ENCODE results near the gene SHBG.
"Not testable (repeated sequence)": the region's sequence is repeated elsewhere in the genome, so short reads cannot be mapped to it uniquely, and the experiment has no call there.

Gene SHBG

DNA sequence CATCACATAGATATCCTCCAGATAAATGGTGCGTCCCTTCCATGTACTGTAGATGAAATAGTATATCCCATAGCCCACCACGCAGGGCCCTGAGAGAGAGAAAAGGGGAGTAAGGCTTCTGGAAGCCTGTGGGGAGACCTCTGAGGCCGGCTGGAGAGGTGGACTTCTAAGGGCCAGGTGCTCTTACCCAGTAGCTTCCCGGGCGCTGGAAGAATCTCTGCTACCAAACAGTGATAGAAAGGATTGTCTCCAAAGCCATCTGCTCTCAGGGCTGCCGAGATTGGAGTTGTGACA, 3.0 kb upstream of the SHBG start:
- H3K27me3 Mint-ChIP-seq: no peaks in the 10 kb centered on the region
- no peak for ATAC-seq
- peak overlapping the region; percentile 82 for H3K27ac Mint-ChIP-seq
- no peaks in the 10 kb centered on the region for H3K9me3 Mint-ChIP-seq
- H3K4me3 Mint-ChIP-seq: peak overlapping the region; percentile 87
- no peaks in the 10 kb centered on the region for H3K36me3 Mint-ChIP-seq
- peaks cover 11% of the 10 kb centered on the region for H3K4me1 Mint-ChIP-seq

GRCh38 chr17:7627250-7628121, 2.4 kb upstream of the SHBG start, which contains the start of gene SAT2:
SAT2 (minus strand) TSS chr17:7627821; CDS start chr17:7627635, 186 bp downstream.
- Mint-ChIP-seq H3K9me3 (no peaks in the 10 kb centered on the region), H3K4me3 (peak within 1 kb of the TSS; percentile 87), H3K36me3 (no peaks in the 10 kb centered on the region), H3K27me3 (no peaks in the 10 kb centered on the region), H3K27ac (peak within 1 kb of the TSS; percentile 82), H3K4me1 (peaks cover 11% of the 10 kb centered on the region)
- peak; percentile 98 for ATAC-seq

DNA sequence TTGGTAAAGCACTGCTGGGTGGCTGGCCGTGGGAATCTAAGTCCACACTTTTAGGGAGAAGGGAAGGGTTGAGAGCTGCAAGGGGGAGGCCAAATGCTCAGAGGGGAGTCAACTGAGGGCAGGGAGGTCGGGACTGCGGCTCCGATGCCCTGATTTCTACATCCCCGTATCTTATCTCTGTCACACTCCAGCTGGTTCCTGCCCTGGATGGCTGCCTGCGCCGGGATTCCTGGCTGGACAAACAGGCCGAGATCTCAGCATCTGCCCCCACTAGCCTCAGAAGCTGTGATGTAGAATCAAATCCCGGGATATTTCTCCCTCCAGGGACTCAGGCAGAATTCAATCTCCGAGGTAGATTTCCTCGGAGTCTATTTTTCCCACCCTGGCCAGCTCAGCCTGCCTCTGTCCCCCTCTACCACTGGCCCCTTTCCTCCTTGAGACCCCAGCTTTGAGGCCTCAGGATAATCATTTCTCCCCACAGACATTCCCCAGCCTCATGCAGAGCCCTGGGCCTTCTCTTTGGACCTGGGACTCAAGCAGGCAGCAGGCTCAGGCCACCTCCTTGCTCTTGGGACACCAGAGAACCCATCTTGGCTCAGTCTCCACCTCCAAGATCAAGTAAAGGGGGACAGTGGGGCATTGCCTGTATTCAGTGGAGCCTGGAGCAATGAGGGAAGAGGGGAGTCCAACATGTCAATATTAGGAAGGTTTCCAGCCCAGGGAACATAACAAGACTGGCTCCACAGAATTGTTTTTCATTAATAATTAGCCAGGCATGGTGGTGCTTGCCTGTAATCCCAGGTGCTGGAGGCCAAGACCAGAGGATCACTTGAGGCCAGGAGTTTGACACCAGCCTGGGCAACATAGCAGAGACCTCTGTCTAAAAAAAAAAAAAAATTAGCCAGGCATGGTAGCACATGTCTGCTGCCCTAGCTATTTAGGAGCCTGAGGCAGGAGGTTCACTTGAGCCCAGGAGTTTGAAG, 1.8 kb downstream of the SHBG start:
- H3K4me3 Mint-ChIP-seq: no peak overlapping the region
- H3K27me3 Mint-ChIP-seq: no peaks in the 10 kb centered on the region
- H3K9me3 Mint-ChIP-seq: no peaks in the 10 kb centered on the region
- ATAC-seq: no peak
- H3K4me1 Mint-ChIP-seq: peaks cover 5% of the 10 kb centered on the region
- no peak overlapping the region for H3K27ac Mint-ChIP-seq
- H3K36me3 Mint-ChIP-seq: no peaks in the 10 kb centered on the region

GRCh38 chr17:7632492-7632894, 2.6 kb downstream of the SHBG start:
- Mint-ChIP-seq H3K36me3 (no peaks in the 10 kb centered on the region), H3K4me1 (no peaks in the 10 kb centered on the region), H3K27me3 (no peaks in the 10 kb centered on the region), H3K9me3 (no peaks in the 10 kb centered on the region), H3K4me3 (no peak overlapping the region), H3K27ac (no peak overlapping the region)
- ATAC-seq: no peak

GRCh38 chr17:7633093-7633492, 3.2 kb downstream of the SHBG start:
- H3K36me3 Mint-ChIP-seq: no peaks in the 10 kb centered on the region
- H3K9me3 Mint-ChIP-seq: no peaks in the 10 kb centered on the region
- no peaks in the 10 kb centered on the region for H3K27me3 Mint-ChIP-seq
- no peak overlapping the region for H3K27ac Mint-ChIP-seq
- no peaks in the 10 kb centered on the region for H3K4me1 Mint-ChIP-seq
- no peak overlapping the region for H3K4me3 Mint-ChIP-seq
- ATAC-seq: no peak

- Mint-ChIP-seq H3K27me3 (no peaks in the 10 kb centered on the region), H3K9me3 (no peaks in the 10 kb centered on the region), H3K4me1 (peaks cover 3% of the 10 kb centered on the region), H3K4me3 (no peak overlapping the region), H3K36me3 (no peaks in the 10 kb centered on the region), H3K27ac (no peak overlapping the region)
- no peak for ATAC-seq
These were observed 4.4 kb downstream of the SHBG start for GRCh38 chr17:7634384-7634783.

DNA sequence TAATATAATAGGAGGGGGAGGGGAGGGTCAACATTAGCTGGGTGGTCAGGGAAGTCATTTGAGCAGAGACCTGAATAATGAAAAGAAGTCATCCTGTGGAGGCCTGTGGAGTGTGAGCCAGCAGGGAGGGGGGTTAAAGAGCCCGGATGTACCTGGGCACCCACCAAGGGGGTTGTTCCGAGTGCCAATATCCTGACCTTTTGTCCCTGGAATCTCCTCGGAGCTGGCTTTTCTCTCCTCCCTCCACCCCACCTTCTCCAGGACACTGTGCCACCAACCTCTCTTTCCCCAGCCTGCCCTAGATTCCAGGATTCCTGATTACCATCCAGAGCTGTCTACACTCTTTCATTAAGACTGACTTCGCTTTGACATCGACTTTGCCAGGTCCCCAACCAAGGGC, 6.2 kb downstream of the SHBG start:
- no peak for ATAC-seq
- no peaks in the 10 kb centered on the region for H3K36me3 Mint-ChIP-seq
- no peak overlapping the region for H3K27ac Mint-ChIP-seq
- H3K9me3 Mint-ChIP-seq: no peaks in the 10 kb centered on the region
- H3K4me3 Mint-ChIP-seq: no peak overlapping the region
- H3K27me3 Mint-ChIP-seq: no peaks in the 10 kb centered on the region
- H3K4me1 Mint-ChIP-seq: peaks cover 6% of the 10 kb centered on the region

- Mint-ChIP-seq H3K4me3 (no peak overlapping the region), H3K27ac (no peak overlapping the region), H3K27me3 (no peaks in the 10 kb centered on the region), H3K36me3 (no peaks in the 10 kb centered on the region), H3K9me3 (peaks cover 2% of the 10 kb centered on the region), H3K4me1 (peaks cover 14% of the 10 kb centered on the region)
- ATAC-seq: no peak
These were observed 10.8 kb downstream of the SHBG start for GRCh38 chr17:7640783-7641182.

DNA sequence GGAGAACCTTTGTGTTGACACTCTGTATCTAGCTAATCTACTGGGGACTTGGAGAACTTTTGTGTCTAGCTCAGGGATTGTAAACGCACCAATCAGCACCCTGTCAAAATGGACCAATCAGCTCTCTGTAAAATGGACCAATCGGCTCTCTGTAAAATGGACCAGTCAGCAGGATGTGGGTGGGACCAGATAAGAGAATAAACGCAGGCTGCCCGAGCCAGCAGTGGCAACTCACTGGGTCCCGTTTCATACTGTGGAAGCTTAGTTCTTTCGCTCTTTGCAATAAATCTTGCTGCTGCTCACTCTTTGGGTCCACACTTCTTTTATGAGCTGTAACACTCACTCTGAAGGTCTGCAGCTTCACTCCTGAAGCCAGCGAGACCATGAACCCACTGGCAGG, 11.7 kb downstream of the SHBG start:
- H3K27ac Mint-ChIP-seq, H3K27me3 Mint-ChIP-seq, ATAC-seq, H3K9me3 Mint-ChIP-seq, H3K4me3 Mint-ChIP-seq, H3K36me3 Mint-ChIP-seq: not testable (repeated sequence)
- peaks cover 14% of the 10 kb centered on the region for H3K4me1 Mint-ChIP-seq

DNA sequence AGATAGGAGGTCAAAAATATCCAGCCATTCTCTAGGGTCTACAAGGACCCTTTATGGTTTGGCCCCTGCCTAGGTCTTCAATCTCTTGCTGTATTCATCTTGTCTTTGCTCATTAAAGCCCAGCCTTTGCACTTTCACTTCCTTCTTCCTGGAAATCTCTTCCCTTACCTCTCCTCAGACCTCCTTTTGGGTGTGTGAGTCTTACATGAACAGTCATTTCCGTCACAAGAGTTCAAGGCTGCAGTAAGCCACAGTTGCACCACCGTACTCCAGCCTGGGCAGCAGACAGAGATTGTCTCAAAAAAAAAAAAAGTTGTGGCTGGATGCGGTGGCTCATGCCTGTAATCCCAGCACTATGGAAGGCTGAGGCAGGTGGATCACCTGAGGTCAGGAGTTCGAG, 14.8 kb downstream of the SHBG start:
- no peak overlapping the region for H3K27ac Mint-ChIP-seq
- H3K4me1 Mint-ChIP-seq: peaks cover 9% of the 10 kb centered on the region
- peak; percentile 56 for ATAC-seq
- H3K4me3 Mint-ChIP-seq: no peak overlapping the region
- peaks cover 2% of the 10 kb centered on the region for H3K9me3 Mint-ChIP-seq
- no peaks in the 10 kb centered on the region for H3K36me3 Mint-ChIP-seq
- H3K27me3 Mint-ChIP-seq: peaks cover 31% of the 10 kb centered on the region

DNA sequence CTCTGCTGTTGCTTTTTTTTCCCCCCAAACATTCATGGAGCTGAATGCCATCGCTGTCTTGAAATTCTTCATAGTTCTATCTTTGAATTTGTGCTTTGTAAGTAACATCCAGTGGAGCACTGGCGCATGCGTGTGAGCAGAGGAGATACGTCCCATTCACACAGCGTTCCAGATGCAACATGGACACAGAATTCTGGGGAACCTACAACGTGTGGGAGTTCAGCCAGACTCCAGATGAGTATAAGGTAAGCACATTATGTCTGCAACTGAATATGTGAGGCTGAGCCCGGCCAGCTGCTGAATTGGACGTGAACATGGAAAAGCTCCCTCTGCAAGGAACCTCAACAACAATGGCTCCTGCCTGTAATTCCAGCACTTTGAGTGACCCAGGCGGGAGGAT, 16.5 kb downstream of the SHBG start:
- ATAC-seq: no peak
- Mint-ChIP-seq H3K4me3 (no peak overlapping the region), H3K36me3 (no peaks in the 10 kb centered on the region), H3K9me3 (peaks cover 2% of the 10 kb centered on the region), H3K27me3 (peaks cover 48% of the 10 kb centered on the region), H3K27ac (no peak overlapping the region), H3K4me1 (peaks cover 25% of the 10 kb centered on the region)

DNA sequence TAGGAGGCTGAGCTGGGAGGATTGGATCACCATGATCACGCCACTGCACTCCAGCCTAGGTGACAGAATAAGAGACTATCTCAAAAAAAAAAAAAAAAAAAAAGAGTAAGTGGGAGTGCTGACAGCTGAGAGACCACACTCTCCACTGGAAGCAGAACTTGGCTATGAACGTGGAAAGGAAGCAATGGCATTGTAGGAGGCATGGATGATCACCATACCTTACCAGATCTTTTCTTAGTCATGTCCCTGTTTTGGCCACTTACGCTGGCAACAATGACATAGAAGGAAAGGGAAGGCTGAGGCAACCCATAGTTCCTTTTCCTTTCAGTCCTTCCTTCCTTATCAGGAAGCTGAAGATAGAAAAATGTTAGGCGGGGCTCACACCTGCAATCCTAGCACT, 17.1 kb downstream of the SHBG start:
- Mint-ChIP-seq H3K27ac (no peak overlapping the region), H3K9me3 (no peaks in the 10 kb centered on the region), H3K36me3 (no peaks in the 10 kb centered on the region), H3K27me3 (peaks cover 54% of the 10 kb centered on the region), H3K4me3 (no peak overlapping the region), H3K4me1 (peaks cover 25% of the 10 kb centered on the region)
- ATAC-seq: no peak

- H3K27ac Mint-ChIP-seq: peak within 1 kb of the TSS; percentile 7
- H3K4me3 Mint-ChIP-seq: peak within 1 kb of the TSS; percentile 80
- no peaks in the 10 kb centered on the region for H3K36me3 Mint-ChIP-seq
- peaks cover 59% of the 10 kb centered on the region for H3K27me3 Mint-ChIP-seq
- ATAC-seq: peak; percentile 80
- H3K4me1 Mint-ChIP-seq: peaks cover 29% of the 10 kb centered on the region
- H3K9me3 Mint-ChIP-seq: no peaks in the 10 kb centered on the region
These were observed 20.7 kb downstream of the SHBG start, which contains the start of gene ATP1B2 for GRCh38 chr17:7650509-7651096. ATP1B2 (plus strand) TSS chr17:7650926; CDS start chr17:7651519, 593 bp downstream.

- no peak for ATAC-seq
- no peaks in the 10 kb centered on the region for H3K9me3 Mint-ChIP-seq
- H3K4me1 Mint-ChIP-seq: peaks cover 33% of the 10 kb centered on the region
- peak overlapping the region; percentile 79 for H3K4me3 Mint-ChIP-seq
- peaks cover 55% of the 10 kb centered on the region for H3K27me3 Mint-ChIP-seq
- no peaks in the 10 kb centered on the region for H3K36me3 Mint-ChIP-seq
- H3K27ac Mint-ChIP-seq: peak overlapping the region; percentile 7
These were observed 21.2 kb downstream of the SHBG start for GRCh38 chr17:7651097-7651664.
